Left ventricle myocardium inferior (tissue), 1 donor: Measurements from ENCODE around the gene ERC1. TPM values are rescaled to one million over a fixed set of nuclear protein-coding genes. Genes with fewer than 3 reads are reported as not detected.

ENCODE experiments used
- DNase-seq: peaks from one replicate; pipeline ENCODE4 v3.0.0-alpha.2; 2020
- H3K27ac ChIP-seq: fragments of 200-600 bp; replicated peaks from 2 replicates; pipeline ENCODE4 v1.8.0; 2021
- H3K27me3 ChIP-seq: fragments of 200-600 bp; 2 replicates; pipeline ENCODE4 v1.8.0; 2021; ENCODE audit warnings: low read depth
- H3K36me3 ChIP-seq: fragments of 200-600 bp; 2 replicates; pipeline ENCODE4 v1.8.0; 2021
- H3K4me1 ChIP-seq: fragments of 200-600 bp; 2 replicates; pipeline ENCODE4 v1.8.0; 2021
- H3K4me3 ChIP-seq: fragments of 200-600 bp; 2 replicates; pipeline ENCODE4 v1.8.0; 2021; ENCODE audit warnings: mild to moderate bottlenecking, moderate library complexity
- H3K9me3 ChIP-seq: fragments of 200-600 bp; replicated peaks from 2 replicates; pipeline ENCODE4 v1.8.0; 2021
- intact Hi-C: fragments of 100-400 bp; cut with micrococcal nuclease; formaldehyde crosslinking; loops from one replicate; pipeline ENCODE4 v1.11.0; 2022
- total RNA-seq: library from RNA; stranded (reverse); fragmentation: NEBNext Ultra II Directional; extraction: Animal tissue kit (Norgen Biotek cat#: 25700); gene quantifications from one replicate; pipeline ENCODE4 v1.2.1, GENCODE V29; 2021
- TF ChIP-seq, protein P1 (sequence below): fragments of 200-600 bp; IDR thresholded peaks from 2 replicates; pipeline ENCODE4 v1.8.0; 2021; ENCODE audit warnings: antibody characterized with exemption, mild to moderate bottlenecking, borderline replicate concordance
- donor health status: DM: no; HTN: yes; CAD: no; lungs with severe emphysema.

Gene ERC1
- total RNA-seq, 1 donor from 2014 or later, result 50.8 TPM

DNA sequence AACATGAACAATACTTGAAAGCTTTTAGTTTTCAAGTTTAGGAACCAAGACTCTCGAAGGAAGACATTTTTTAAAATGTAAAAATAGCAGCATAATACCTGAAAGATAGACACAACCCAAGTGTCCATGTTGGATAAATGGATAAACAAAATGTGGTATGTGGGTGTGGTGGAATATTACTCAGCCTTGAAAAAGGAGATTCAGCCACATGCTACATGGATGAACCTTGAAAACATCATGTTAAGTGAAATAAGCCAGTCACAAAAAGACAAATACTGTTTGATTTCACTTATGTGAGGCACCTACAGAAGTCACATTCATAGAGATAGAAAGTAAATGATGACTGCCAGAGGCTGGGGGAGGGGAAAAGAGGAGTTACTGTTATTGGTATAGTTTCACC, 374.7 kb downstream of the ERC1 start:
- Histone ChIP-seq H3K9me3 (no peaks in the 10 kb centered on the region), H3K4me1 (peaks cover 66% of the 10 kb centered on the region), H3K4me3 (no peak overlapping the region), H3K27ac (no peak overlapping the region), H3K27me3 (no peaks in the 10 kb centered on the region), H3K36me3 (no peaks in the 10 kb centered on the region)
- intact Hi-C loops, result no loop called here
- TF ChIP-seq, protein P1, sequence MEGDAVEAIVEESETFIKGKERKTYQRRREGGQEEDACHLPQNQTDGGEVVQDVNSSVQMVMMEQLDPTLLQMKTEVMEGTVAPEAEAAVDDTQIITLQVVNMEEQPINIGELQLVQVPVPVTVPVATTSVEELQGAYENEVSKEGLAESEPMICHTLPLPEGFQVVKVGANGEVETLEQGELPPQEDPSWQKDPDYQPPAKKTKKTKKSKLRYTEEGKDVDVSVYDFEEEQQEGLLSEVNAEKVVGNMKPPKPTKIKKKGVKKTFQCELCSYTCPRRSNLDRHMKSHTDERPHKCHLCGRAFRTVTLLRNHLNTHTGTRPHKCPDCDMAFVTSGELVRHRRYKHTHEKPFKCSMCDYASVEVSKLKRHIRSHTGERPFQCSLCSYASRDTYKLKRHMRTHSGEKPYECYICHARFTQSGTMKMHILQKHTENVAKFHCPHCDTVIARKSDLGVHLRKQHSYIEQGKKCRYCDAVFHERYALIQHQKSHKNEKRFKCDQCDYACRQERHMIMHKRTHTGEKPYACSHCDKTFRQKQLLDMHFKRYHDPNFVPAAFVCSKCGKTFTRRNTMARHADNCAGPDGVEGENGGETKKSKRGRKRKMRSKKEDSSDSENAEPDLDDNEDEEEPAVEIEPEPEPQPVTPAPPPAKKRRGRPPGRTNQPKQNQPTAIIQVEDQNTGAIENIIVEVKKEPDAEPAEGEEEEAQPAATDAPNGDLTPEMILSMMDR, result no peak
- no peak for DNase-seq

DNA sequence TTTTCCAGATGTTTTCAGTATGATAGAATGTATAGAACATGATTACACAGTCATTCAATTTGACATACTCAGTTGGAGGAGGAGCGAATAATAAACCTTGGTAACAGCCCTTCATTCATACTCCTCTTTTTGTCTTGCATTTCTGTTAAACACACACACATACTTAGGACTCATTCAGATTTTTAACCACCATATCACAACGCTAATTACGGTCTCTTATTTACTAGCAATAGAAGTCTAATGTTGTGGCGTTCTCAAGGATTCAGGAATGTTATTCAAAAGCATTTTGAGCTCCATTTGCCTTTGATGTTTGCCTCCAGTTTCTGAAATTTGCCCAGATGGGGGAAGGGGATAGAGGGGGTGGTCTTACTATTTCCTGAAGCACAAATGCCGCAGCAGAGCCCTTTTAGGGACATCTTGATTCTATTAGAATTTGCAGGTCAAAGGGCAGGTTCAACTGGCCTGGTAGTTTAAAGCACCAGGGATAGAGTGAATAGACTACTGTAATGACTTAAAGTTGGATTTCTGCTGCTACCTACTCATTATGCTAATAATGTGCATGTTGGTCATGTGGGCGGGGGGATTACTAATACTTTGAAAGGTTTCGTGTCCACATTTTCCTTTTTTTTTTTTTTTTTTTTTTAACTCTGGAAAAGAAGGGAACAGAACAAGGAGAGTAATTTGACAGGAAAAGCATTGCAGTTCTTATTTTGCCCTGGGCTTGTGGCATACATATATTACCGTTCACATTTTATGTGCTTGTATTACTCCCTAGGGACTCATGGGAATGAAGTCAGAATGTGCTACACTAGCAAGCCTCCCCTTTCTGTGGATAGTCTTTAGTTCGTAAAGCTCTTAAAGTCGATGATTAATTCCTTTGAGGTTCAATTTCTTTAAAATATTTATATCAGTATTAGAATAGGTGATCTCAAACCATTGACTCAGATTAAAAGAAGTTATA, 376.6 kb downstream of the ERC1 start:
- Histone ChIP-seq H3K9me3 (no peaks in the 10 kb centered on the region), H3K4me3 (no peak overlapping the region), H3K27ac (peak overlapping the region; percentile 74), H3K36me3 (peaks cover 10% of the 10 kb centered on the region), H3K27me3 (no peaks in the 10 kb centered on the region), H3K4me1 (peaks cover 51% of the 10 kb centered on the region)
- no peak for DNase-seq
- intact Hi-C loops, result no loop called here
- TF ChIP-seq, protein P1, result no peak

DNA sequence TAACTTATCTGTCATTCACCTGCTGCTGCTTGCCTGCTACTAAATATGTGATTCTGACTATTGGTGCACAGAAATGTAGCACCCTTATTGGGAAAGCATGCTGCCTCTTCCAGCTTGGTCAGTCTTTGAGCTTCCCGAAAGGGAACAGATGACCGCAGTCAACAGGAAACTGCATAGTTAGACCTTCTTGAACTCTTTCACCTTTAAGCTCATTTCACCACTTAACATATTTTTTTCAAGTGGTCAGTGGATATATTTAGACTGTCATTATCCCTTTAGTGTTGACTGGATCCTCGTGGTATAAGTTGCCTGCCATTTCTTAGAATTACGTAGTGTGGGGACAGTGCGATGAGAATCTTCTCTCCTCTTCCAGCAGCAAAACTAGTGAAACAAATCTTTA, 378.4 kb downstream of the ERC1 start:
- intact Hi-C loops, result no loop called here
- H3K27me3 ChIP-seq, result no peaks in the 10 kb centered on the region
- no peak overlapping the region for H3K4me3 ChIP-seq
- H3K36me3 ChIP-seq, result peaks cover 10% of the 10 kb centered on the region
- peaks cover 40% of the 10 kb centered on the region for H3K4me1 ChIP-seq
- peak overlapping the region; percentile 74 for H3K27ac ChIP-seq
- TF ChIP-seq, protein P1, result no peak
- no peak for DNase-seq
- H3K9me3 ChIP-seq, result no peaks in the 10 kb centered on the region

DNA sequence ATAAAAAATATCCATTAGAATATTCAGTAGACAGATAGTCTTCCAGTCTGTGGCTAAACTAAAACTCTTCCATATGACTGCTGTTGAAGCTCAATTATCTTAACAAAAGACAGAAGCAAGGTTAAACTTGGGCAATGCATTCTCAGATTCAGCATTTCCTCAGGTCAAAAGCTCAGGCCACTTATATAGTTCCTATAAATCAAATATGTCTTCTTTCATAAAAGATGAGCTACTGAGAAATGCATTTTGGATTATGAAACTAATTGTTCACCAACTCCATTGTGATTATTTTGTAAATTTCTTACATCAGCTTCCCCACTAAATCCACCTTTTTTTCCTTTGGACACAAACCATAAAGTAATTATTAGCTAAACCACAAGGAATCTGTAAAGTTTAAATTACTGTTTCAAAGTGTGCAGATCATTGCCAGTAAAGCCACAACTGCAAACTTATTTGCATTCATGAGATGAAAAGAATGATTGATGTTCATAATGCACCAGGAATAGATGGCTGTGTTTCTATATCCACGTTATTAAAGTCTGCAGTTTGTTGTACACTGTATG, 379.0 kb downstream of the ERC1 start:
- Histone ChIP-seq H3K27ac (peak overlapping the region; percentile 74), H3K36me3 (peaks cover 10% of the 10 kb centered on the region), H3K9me3 (no peaks in the 10 kb centered on the region), H3K4me3 (no peak overlapping the region), H3K27me3 (no peaks in the 10 kb centered on the region), H3K4me1 (peaks cover 38% of the 10 kb centered on the region)
- no peak for DNase-seq
- TF ChIP-seq, protein P1, result no peak
- intact Hi-C loops, result no loop called here

DNA sequence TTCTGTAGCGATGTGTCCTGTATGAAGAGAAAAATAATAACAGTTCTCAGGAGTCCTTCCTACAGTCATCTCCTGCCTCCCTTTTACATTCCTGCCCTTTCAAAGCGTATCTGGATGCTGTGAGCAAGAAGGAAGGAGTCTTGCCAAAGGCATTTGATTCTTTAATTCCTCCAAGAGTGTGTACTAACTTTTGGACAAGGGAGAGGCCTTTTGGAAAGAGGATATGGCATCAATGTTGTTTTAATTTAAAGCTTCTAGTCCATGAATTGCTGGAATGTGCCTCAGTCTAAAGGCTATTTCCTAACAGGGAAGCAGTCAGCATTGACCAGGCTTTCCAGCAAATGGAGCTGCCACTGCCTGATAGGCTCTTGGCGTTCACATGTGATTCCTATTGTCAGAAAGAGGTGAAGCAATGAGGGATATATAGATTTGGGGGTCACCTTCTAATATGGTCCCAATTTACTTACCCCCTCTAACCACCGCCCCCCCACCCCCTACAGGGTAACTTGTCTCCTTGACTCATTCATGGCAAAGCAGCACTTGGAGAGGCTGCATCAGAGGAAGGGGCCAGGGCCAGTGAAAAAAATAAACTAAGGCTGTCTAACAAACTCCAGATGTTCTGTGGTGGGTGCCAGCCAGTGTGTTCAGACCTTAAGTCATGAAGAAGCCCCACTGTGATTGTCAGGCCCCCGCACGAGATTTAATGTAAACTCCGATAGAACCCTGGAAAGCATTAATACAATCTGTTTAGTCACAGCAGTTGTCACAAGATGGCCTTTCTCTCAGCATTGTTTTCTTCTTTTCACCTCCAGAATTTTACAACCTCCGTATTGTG, 383.1 kb downstream of the ERC1 start:
- peaks cover 24% of the 10 kb centered on the region for H3K36me3 ChIP-seq
- H3K9me3 ChIP-seq, result no peaks in the 10 kb centered on the region
- no peak overlapping the region for H3K27ac ChIP-seq
- TF ChIP-seq, protein P1, result no peak
- H3K4me1 ChIP-seq, result peaks cover 13% of the 10 kb centered on the region
- intact Hi-C loops, result no loop called here
- no peak for DNase-seq
- no peak overlapping the region for H3K4me3 ChIP-seq
- no peaks in the 10 kb centered on the region for H3K27me3 ChIP-seq
